ENCODE results near the gene SYCE1.

Gene SYCE1

DNA sequence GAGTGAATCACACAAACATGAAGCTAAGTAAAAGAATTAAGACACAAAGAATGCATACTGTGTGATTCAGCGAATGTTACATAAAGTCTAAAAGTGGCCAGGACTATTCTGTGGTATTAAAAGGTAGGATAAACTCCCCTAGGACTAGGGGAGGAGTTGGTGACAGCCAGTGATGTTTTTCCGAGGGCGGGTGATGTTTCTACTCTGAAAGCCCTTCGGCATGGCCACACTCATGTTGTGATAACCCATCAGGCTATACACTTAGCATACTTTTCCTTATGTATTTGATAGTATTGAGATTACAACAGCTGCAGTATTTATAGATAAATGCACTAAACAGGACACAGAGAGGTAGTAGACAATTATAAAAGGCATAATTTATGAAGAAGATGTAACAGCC is 54.0 kb downstream of the SYCE1 start:
- no peak for DNase-seq

DNA sequence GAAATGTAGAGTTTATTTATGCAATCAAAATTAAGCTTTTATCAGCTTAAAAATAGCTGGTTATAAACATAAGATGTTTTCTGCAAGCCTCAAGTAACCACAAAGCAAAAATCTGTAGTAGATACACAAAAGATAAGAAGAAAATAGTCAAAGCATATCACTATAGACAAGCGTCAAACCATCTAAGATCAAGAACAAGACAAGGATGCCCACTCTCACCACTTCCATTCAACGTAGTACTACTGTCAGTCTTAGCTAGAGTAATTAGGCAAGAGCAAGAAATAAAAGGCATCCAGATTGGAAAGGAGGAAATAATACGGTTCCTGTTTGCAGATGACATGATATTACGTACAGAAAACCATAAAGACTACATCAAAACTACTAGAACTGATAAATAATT is 55.7 kb downstream of the SYCE1 start:
- DNase-seq = no peak

All from activated CD4-positive, alpha-beta T cell treated with anti-CD3 and anti-CD28 coated beads, Interleukin-2, amount 50 U/mL, for 1 hour (primary cell).